HepG2 (cell line): ENCODE results near the gene MRPL18. TPM values are rescaled to one million over a fixed set of nuclear protein-coding genes. Genes with fewer than 3 reads are reported as not detected.

Experiments
- FOXA3 ChIP-seq: IDR thresholded peaks from 2 replicates; pipeline ENCODE4 v1.6.1; 2016; ENCODE audit warnings: missing genetic modification reagents, missing compliant biosample characterization
- FOXJ3 ChIP-seq: sonication (generic); formaldehyde crosslinking; IDR thresholded peaks from 2 replicates; pipeline ENCODE4 v1.4.0; 2020; ENCODE audit warnings: missing genetic modification reagents, mild to moderate bottlenecking, borderline replicate concordance
- HNF4G ChIP-seq, 2 experiments: sonication (generic) in 1 of 2; formaldehyde crosslinking in 1 of 2; IDR thresholded peaks; 2 replicates each; pipeline versions ENCODE4 v1.4.0 to v1.6.1; 2011 to 2020; ENCODE audit warnings: borderline replicate concordance in 2 of 2, low read depth in 2 of 2, mild to moderate bottlenecking in 2 of 2, low read length in 1 of 2, missing genetic modification reagents in 1 of 2, moderate library complexity in 1 of 2
- NFIB ChIP-seq: sonication (generic); formaldehyde crosslinking; IDR thresholded peaks from 2 replicates; pipeline ENCODE4 v1.9.0; 2021; ENCODE audit warnings: missing genetic modification reagents, mild to moderate bottlenecking, borderline replicate concordance
- NR2F6 ChIP-seq, 2 experiments: IDR thresholded peaks; 2 replicates each; pipeline ENCODE4 v1.6.1; 2016; ENCODE audit warnings: antibody characterized with exemption in 1 of 2, mild to moderate bottlenecking in 1 of 2
- PHF8 ChIP-seq: sonication (generic); formaldehyde crosslinking; IDR thresholded peaks from 2 replicates; pipeline ENCODE4 v1.5.0; 2020; ENCODE audit warnings: missing genetic modification reagents
- ZBTB1 ChIP-seq: sonication (generic); formaldehyde crosslinking; IDR thresholded peaks from 2 replicates; pipeline ENCODE4 v1.4.0; 2020; ENCODE audit warnings: missing genetic modification reagents, borderline replicate concordance
- ZMAT3 ChIP-seq: sonication (generic); formaldehyde crosslinking; conservative IDR thresholded peaks from 2 replicates; pipeline ENCODE4 v1.7.0; 2021; ENCODE audit warnings: missing genetic modification reagents
- ZNF251 ChIP-seq: sonication (generic); formaldehyde crosslinking; IDR thresholded peaks from 2 replicates; pipeline ENCODE4 v1.9.0; 2021; ENCODE audit warnings: mild to moderate bottlenecking, missing genetic modification reagents
- ZNF549 ChIP-seq: sonication (generic); formaldehyde crosslinking; IDR thresholded peaks from 2 replicates; pipeline ENCODE4 v1.5.0; 2020; ENCODE audit warnings: missing genetic modification reagents
- ZNF557 ChIP-seq: sonication (generic); formaldehyde crosslinking; IDR thresholded peaks from 2 replicates; pipeline ENCODE4 v1.4.0; 2020; ENCODE audit warnings: missing genetic modification reagents
- ZNF660 ChIP-seq: sonication (generic); formaldehyde crosslinking; IDR thresholded peaks from 2 replicates; pipeline ENCODE4 v1.5.1; 2020; ENCODE audit warnings: mild to moderate bottlenecking, low read depth, missing genetic modification reagents, borderline replicate concordance
- ZNF75D ChIP-seq: sonication (generic); formaldehyde crosslinking; IDR thresholded peaks from 2 replicates; pipeline ENCODE4 v1.8.1; 2023; ENCODE audit warnings: missing genetic modification reagents, mild to moderate bottlenecking, borderline replicate concordance
- ZSCAN29 ChIP-seq: sonication (generic); formaldehyde crosslinking; conservative IDR thresholded peaks from 2 replicates; pipeline ENCODE4 v1.4.0; 2020; ENCODE audit warnings: mild to moderate bottlenecking, missing genetic modification reagents
- polyA plus RNA-seq, 8 experiments: library from polyadenylated mRNA; depleted of rRNA in 3 of 8; stranded (reverse) in 7 of 8; unstranded in 1 of 8; fragments of >200 nt; fragmentation: Illumina TruSeq in 4 of 8; extraction: Trizol in 4 of 8; gene quantifications; 2 replicates each; pipeline versions ENCODE4 v1.2.1 to v1.2.3, GENCODE V29; 2011 to 2016; ENCODE audit warnings: low read depth in 4 of 8, missing spikeins in 1 of 8, mixed read lengths in 1 of 8; ENCODE audit not compliant: insufficient read depth in 1 of 8
- total RNA-seq, 5 experiments: library from RNA; depleted of rRNA; stranded (reverse); fragments of >200 nt; fragmentation: Illumina TruSeq; extraction: Trizol; gene quantifications; 2 replicates each; pipeline ENCODE4 v1.2.3, GENCODE V29; 2016; ENCODE audit warnings: low read depth in 1 of 5
- TF ChIP-seq, protein P1 (sequence below): sonication (generic); formaldehyde crosslinking; IDR thresholded peaks from 2 replicates; pipeline ENCODE4 v1.4.0; 2020; ENCODE audit warnings: missing genetic modification reagents, borderline replicate concordance
- TF ChIP-seq, protein P2 (sequence below): sonication (generic); formaldehyde crosslinking; IDR thresholded peaks from 2 replicates; pipeline ENCODE4 v1.4.0; 2020; ENCODE audit warnings: low read depth, mild to moderate bottlenecking, missing genetic modification reagents
- TF ChIP-seq, protein P3 (sequence below): sonication (generic); formaldehyde crosslinking; IDR thresholded peaks from 2 replicates; pipeline ENCODE4 v1.5.1; 2020; ENCODE audit warnings: missing genetic modification reagents, mild to moderate bottlenecking, borderline replicate concordance
- TF ChIP-seq, protein P4 (sequence below): sonication (generic); formaldehyde crosslinking; IDR thresholded peaks from 2 replicates; pipeline ENCODE4 v1.4.0; 2020; ENCODE audit warnings: missing genetic modification reagents

Gene MRPL18
- total and polyA plus RNA-seq, 2 of the 13 experiments (the other 11 are each of a cell fraction or from before 2014, with no cell fraction given) = 85.6 to 176 TPM

DNA sequence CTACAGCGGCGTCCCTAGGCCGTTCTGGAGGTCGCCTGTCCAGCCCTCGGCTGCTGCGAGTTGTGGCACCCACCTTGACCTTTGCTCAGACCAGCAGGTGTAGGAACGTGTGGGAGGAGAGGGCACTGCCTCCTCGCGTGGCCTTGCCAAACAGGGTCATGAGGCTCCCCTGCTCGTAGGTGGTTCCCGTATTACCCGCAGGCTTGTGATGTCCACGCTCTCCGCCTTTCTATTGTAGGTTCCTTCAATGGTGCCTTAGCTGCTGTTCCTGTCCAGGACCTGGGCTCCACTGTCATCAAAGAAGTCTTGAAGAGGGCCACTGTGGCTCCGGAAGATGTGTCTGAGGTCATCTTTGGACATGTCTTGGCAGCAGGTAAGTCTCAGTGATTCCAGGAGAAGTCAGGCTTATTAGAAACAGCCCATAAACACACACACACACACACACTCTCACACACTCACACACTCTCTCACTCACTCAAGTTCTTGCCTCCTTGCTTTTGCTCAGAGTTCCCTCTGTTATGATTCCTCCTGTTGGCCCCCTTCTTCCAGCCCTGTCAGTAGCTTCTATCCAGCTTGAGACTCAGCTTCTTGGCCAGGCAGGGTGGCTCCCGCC, 27.5 kb upstream of the MRPL18 start (continued):
- TF ChIP-seq, protein P1, sequence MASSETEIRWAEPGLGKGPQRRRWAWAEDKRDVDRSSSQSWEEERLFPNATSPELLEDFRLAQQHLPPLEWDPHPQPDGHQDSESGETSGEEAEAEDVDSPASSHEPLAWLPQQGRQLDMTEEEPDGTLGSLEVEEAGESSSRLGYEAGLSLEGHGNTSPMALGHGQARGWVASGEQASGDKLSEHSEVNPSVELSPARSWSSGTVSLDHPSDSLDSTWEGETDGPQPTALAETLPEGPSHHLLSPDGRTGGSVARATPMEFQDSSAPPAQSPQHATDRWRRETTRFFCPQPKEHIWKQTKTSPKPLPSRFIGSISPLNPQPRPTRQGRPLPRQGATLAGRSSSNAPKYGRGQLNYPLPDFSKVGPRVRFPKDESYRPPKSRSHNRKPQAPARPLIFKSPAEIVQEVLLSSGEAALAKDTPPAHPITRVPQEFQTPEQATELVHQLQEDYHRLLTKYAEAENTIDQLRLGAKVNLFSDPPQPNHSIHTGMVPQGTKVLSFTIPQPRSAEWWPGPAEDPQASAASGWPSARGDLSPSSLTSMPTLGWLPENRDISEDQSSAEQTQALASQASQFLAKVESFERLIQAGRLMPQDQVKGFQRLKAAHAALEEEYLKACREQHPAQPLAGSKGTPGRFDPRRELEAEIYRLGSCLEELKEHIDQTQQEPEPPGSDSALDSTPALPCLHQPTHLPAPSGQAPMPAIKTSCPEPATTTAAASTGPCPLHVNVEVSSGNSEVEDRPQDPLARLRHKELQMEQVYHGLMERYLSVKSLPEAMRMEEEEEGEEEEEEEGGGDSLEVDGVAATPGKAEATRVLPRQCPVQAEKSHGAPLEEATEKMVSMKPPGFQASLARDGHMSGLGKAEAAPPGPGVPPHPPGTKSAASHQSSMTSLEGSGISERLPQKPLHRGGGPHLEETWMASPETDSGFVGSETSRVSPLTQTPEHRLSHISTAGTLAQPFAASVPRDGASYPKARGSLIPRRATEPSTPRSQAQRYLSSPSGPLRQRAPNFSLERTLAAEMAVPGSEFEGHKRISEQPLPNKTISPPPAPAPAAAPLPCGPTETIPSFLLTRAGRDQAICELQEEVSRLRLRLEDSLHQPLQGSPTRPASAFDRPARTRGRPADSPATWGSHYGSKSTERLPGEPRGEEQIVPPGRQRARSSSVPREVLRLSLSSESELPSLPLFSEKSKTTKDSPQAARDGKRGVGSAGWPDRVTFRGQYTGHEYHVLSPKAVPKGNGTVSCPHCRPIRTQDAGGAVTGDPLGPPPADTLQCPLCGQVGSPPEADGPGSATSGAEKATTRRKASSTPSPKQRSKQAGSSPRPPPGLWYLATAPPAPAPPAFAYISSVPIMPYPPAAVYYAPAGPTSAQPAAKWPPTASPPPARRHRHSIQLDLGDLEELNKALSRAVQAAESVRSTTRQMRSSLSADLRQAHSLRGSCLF (CRISPR knock-in tag) = peak; percentile 86
- no peak for TF ChIP-seq PHF8 (CRISPR knock-in tag)
- no peak for TF ChIP-seq ZNF251 (CRISPR knock-in tag)
- no peak for TF ChIP-seq ZNF557 (CRISPR knock-in tag)
- no peak for TF ChIP-seq ZSCAN29 (CRISPR knock-in tag)
- 0 out of 2 replicates have a peak, but pooled peaks have one; percentile 23 for TF ChIP-seq ZBTB1 (CRISPR knock-in tag)
- TF ChIP-seq NR2F6 (IDR thresholded peaks at IDR 0.05) = peak; percentile 91
- TF ChIP-seq NR2F6 (CRISPR knock-in tag; IDR thresholded peaks at IDR 0.05) = peak; percentile 95
- peak; percentile 87 for TF ChIP-seq HNF4G (IDR thresholded peaks at IDR 0.05; ENCODE audit: borderline replicate concordance, low read depth, low read length)
- TF ChIP-seq HNF4G (CRISPR knock-in tag; IDR thresholded peaks at IDR 0.05; ENCODE audit: borderline replicate concordance, low read depth) = peak; percentile 85; the same call in 1 of the 2 replicates
- TF ChIP-seq, protein P2, sequence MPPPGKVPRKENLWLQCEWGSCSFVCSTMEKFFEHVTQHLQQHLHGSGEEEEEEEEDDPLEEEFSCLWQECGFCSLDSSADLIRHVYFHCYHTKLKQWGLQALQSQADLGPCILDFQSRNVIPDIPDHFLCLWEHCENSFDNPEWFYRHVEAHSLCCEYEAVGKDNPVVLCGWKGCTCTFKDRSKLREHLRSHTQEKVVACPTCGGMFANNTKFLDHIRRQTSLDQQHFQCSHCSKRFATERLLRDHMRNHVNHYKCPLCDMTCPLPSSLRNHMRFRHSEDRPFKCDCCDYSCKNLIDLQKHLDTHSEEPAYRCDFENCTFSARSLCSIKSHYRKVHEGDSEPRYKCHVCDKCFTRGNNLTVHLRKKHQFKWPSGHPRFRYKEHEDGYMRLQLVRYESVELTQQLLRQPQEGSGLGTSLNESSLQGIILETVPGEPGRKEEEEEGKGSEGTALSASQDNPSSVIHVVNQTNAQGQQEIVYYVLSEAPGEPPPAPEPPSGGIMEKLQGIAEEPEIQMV = 0 out of 2 replicates have a peak, but pooled peaks have one; percentile 22
- TF ChIP-seq FOXA3 (CRISPR knock-in tag) = peak; percentile 63
- TF ChIP-seq, protein P3, sequence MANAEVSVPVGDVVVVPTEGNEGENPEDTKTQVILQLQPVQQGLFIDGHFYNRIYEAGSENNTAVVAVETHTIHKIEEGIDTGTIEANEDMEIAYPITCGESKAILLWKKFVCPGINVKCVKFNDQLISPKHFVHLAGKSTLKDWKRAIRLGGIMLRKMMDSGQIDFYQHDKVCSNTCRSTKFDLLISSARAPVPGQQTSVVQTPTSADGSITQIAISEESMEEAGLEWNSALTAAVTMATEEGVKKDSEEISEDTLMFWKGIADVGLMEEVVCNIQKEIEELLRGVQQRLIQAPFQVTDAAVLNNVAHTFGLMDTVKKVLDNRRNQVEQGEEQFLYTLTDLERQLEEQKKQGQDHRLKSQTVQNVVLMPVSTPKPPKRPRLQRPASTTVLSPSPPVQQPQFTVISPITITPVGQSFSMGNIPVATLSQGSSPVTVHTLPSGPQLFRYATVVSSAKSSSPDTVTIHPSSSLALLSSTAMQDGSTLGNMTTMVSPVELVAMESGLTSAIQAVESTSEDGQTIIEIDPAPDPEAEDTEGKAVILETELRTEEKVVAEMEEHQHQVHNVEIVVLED = peak; percentile 55; the same call in 1 of the 2 replicates
- 0 out of 2 replicates have a peak, but pooled peaks have one; percentile 10 for TF ChIP-seq FOXJ3 (CRISPR knock-in tag)
- TF ChIP-seq ZNF75D (CRISPR knock-in tag) = no peak
- TF ChIP-seq NFIB (CRISPR knock-in tag) = no peak
- no peak for TF ChIP-seq ZMAT3 (CRISPR knock-in tag)
- 0 out of 2 replicates have a peak, but pooled peaks have one; percentile 27 for TF ChIP-seq ZNF549 (CRISPR knock-in tag)
- TF ChIP-seq, protein P4, sequence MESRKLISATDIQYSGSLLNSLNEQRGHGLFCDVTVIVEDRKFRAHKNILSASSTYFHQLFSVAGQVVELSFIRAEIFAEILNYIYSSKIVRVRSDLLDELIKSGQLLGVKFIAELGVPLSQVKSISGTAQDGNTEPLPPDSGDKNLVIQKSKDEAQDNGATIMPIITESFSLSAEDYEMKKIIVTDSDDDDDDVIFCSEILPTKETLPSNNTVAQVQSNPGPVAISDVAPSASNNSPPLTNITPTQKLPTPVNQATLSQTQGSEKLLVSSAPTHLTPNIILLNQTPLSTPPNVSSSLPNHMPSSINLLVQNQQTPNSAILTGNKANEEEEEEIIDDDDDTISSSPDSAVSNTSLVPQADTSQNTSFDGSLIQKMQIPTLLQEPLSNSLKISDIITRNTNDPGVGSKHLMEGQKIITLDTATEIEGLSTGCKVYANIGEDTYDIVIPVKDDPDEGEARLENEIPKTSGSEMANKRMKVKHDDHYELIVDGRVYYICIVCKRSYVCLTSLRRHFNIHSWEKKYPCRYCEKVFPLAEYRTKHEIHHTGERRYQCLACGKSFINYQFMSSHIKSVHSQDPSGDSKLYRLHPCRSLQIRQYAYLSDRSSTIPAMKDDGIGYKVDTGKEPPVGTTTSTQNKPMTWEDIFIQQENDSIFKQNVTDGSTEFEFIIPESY (CRISPR knock-in tag) = peak; percentile 69; the same call in 1 of the 2 replicates
- TF ChIP-seq ZNF660 (CRISPR knock-in tag) = no peak
